Neuronal stem cell (in vitro differentiated cells): Measurements from ENCODE around the gene KCNG4.

Experiments used
- DNase-seq: peaks from one replicate; pipeline ENCODE4 v3.0.0-alpha.2; 2013; ENCODE audit warnings: low spot score
- H2AFZ ChIP-seq: one replicate; pipeline ENCODE4 v1.6.1; 2013; ENCODE audit warnings: mild to moderate bottlenecking, low read length, inconsistent platforms
- H2AK5ac ChIP-seq: 2 replicates; pipeline ENCODE4 v1.6.1; 2013; ENCODE audit warnings: low read depth, mild to moderate bottlenecking, inconsistent platforms, low read length, moderate library complexity, mixed read lengths
- H2BK120ac ChIP-seq: 2 replicates; pipeline ENCODE4 v1.6.1; 2013; ENCODE audit warnings: low read depth, mild to moderate bottlenecking, inconsistent platforms, low read length, moderate library complexity, mixed read lengths
- H2BK12ac ChIP-seq: one replicate; pipeline ENCODE4 v1.6.1; 2013; ENCODE audit warnings: low read length, inconsistent platforms
- H2BK15ac ChIP-seq: 2 replicates; pipeline ENCODE4 v1.6.1; 2013; ENCODE audit warnings: mild to moderate bottlenecking, low read length, inconsistent platforms, mixed read lengths
- H2BK5ac ChIP-seq: one replicate; pipeline ENCODE4 v1.6.1; 2013; ENCODE audit warnings: inconsistent platforms, mild to moderate bottlenecking, low read length, moderate library complexity
- H3K14ac ChIP-seq: one replicate; pipeline ENCODE4 v1.6.1; 2013; ENCODE audit warnings: low read length, inconsistent platforms
- H3K18ac ChIP-seq: 2 replicates; pipeline ENCODE4 v1.6.1; 2013; ENCODE audit warnings: low read length, inconsistent platforms
- H3K23ac ChIP-seq: 2 replicates; pipeline ENCODE4 v1.6.1; 2013; ENCODE audit warnings: low read depth, mild to moderate bottlenecking, mixed read lengths, low read length, inconsistent platforms; ENCODE audit not compliant: poor library complexity
- H3K27ac ChIP-seq: replicated peaks from 3 replicates; pipeline ENCODE4 v1.5.1; 2013; ENCODE audit warnings: low read length, inconsistent platforms
- H3K27me3 ChIP-seq, 3 experiments: 2 replicates each; pipeline ENCODE4 v1.6.1; 2013; ENCODE audit warnings: low read length in 3 of 3, mild to moderate bottlenecking in 2 of 3, inconsistent platforms in 1 of 3, low read depth in 1 of 3, mixed read lengths in 1 of 3, moderate library complexity in 1 of 3; ENCODE audit not compliant: control insufficient read depth in 3 of 3, insufficient read depth in 3 of 3
- H3K36me3 ChIP-seq, 2 donors: replicated peaks in 1 of 2; 2 replicates each; pipeline ENCODE4 v1.6.1; 2013; ENCODE audit warnings: low read length in 2 of 2; ENCODE audit not compliant: control insufficient read depth in 2 of 2, insufficient read depth in 2 of 2
- H3K4ac ChIP-seq: 2 replicates; pipeline ENCODE4 v1.6.1; 2013; ENCODE audit warnings: inconsistent platforms, mild to moderate bottlenecking, low read length, moderate library complexity
- H3K4me1 ChIP-seq, 2 donors: 1 replicate in 1 of 2; 2 replicates in 1 of 2; pipeline ENCODE4 v1.6.1; 2013; ENCODE audit warnings: low read length in 2 of 2, low read depth in 1 of 2; ENCODE audit not compliant: control insufficient read depth in 2 of 2, insufficient read depth in 1 of 2
- H3K4me2 ChIP-seq: one replicate; pipeline ENCODE4 v1.6.1; 2013; ENCODE audit warnings: mild to moderate bottlenecking, low read length, inconsistent platforms; ENCODE audit not compliant: insufficient read depth, poor library complexity, severe bottlenecking
- H3K4me3 ChIP-seq, 2 donors: 2 replicates each; pipeline ENCODE4 v1.5.1; 2013; ENCODE audit warnings: low read length in 2 of 2, mild to moderate bottlenecking in 2 of 2, inconsistent platforms in 1 of 2, moderate library complexity in 1 of 2
- H3K79me1 ChIP-seq: one replicate; pipeline ENCODE4 v1.6.1; 2013; ENCODE audit warnings: low read depth, mild to moderate bottlenecking, inconsistent platforms, low read length, moderate library complexity
- H3K9ac ChIP-seq: one replicate; pipeline ENCODE4 v1.6.1; 2013; ENCODE audit warnings: mild to moderate bottlenecking, low read depth, low read length, inconsistent platforms; ENCODE audit not compliant: poor library complexity
- H3K9me3 ChIP-seq, 2 donors: replicated peaks in 1 of 2; 2 replicates each; pipeline versions ENCODE3 to v1.6.1; 2013; ENCODE audit warnings: low read length in 2 of 2, mild to moderate bottlenecking in 2 of 2, inconsistent platforms in 1 of 2, low read depth in 1 of 2, mixed read lengths in 1 of 2, moderate library complexity in 1 of 2; ENCODE audit not compliant: control insufficient read depth in 2 of 2, insufficient read depth in 1 of 2
- H4K8ac ChIP-seq: one replicate; pipeline ENCODE4 v1.6.1; 2013; ENCODE audit warnings: low read depth, mild to moderate bottlenecking, inconsistent platforms, low read length, moderate library complexity
- H4K91ac ChIP-seq: one replicate; pipeline ENCODE4 v1.6.1; 2013; ENCODE audit warnings: low read length, low read depth, mild to moderate bottlenecking, inconsistent platforms; ENCODE audit not compliant: poor library complexity
- WGBS, 2 donors: extraction: QIAGEN DNeasy Blood & Tissue Kit; methylation state at CpG; one replicate each; pipeline ENCODE4 v1.1.7; 2013; ENCODE audit warnings: missing lambda C conversion rate in 2 of 2, mixed read lengths in 1 of 2; ENCODE audit not compliant: insufficient read length in 2 of 2, insufficient replicate concordance in 1 of 2; ENCODE audit errors: extremely low coverage in 2 of 2; 5-methylcytosine and 5-hydroxymethylcytosine counted together

KCNG4 gene

DNA sequence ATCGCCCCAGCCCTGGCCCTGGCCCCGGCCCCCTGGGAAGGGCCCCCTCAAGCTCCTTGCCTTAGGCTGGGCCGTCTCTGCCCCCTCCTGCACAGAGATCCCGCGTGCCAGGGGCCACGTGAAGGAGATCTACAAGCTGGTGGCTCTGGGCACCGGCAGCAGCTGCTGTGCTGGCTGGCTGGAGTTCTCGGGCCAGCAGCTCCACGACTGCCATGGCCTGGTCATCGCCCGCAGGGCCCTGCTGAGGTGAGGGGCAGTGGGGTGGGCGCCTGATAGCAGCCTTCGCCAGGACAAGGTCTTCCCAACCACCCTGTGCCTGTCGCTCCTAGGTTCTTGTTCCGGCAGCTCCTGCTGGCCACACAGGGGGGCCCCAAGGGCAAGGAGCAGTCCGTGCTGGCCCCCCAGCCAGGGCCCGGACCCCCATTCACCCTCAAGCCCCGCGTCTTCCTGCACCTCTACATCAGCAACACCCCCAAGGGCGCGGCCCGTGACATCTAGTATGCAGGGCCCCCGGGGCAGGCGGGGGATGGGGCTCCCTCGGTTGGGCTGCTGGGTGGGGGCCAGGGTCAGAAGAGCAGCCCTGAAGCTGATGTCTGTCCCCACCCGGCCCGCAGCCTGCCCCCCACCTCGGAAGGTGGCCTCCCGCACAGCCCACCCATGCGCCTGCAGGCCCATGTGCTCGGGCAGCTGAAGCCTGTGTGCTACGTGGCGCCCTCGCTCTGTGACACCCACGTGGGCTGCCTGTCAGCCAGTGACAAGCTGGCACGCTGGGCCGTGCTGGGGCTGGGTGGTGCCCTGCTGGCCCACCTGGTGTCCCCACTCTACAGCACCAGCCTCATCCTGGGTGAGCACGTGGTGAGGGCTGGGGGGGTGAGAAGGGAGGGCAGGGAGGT is 44.4 kb downstream of the KCNG4 start:
- Histone ChIP-seq H2AFZ (no peak overlapping the region), H4K8ac (peak overlapping the region; percentile 54), H3K4ac (peak overlapping the region; percentile 53), H3K9me3 (no peaks in the 10 kb centered on the region), H2BK15ac (peak overlapping the region; percentile 43), H3K27me3 (peaks cover 0 to 49% (median 0%) of the 10 kb centered on the region in 3 experiments), H3K4me1 (no peaks in the 10 kb centered on the region), H4K91ac (peak overlapping the region; percentile 23), H3K4me2 (no peak overlapping the region), H3K9ac (peak overlapping the region; percentile 36), H3K27ac (no peak overlapping the region), H2AK5ac (peak overlapping the region; percentile 88), H2BK5ac (no peak overlapping the region), H2BK120ac (no peak overlapping the region), H3K36me3 (no peaks in the 10 kb centered on the region), H3K79me1 (no peaks in the 10 kb centered on the region), H2BK12ac (peak overlapping the region; percentile 97), H3K4me3 (no peak overlapping the region), H3K14ac (peak overlapping the region; percentile 94), H3K23ac (peak overlapping the region; percentile 90), H3K18ac (peak overlapping the region; percentile 78)
- no CpG with 5 or more reads among the region's 38 CpGs for WGBS, 2 donors
- DNase-seq = no peak

- Histone ChIP-seq H2BK15ac (peak overlapping the region; percentile 67), H4K8ac (peak overlapping the region; percentile 8), H3K27ac (no peak overlapping the region), H3K79me1 (no peaks in the 10 kb centered on the region), H3K18ac (peak overlapping the region; percentile 31), H3K27me3 (peaks cover 0 to 43% (median 0%) of the 10 kb centered on the region in 3 experiments), H3K23ac (peak overlapping the region; percentile 75), H2AFZ (no peak overlapping the region), H3K36me3 (no peaks in the 10 kb centered on the region), H3K14ac (peak overlapping the region; percentile 91), H2BK5ac (no peak overlapping the region), H3K4me3 (peak overlapping the region in 1 of 2 donors; percentile 49), H3K4me2 (no peak overlapping the region), H3K9me3 (no peaks in the 10 kb centered on the region), H3K4ac (peak overlapping the region; percentile 27), H2AK5ac (peak overlapping the region; percentile 74), H3K4me1 (no peaks in the 10 kb centered on the region), H4K91ac (no peak overlapping the region), H2BK120ac (no peak overlapping the region), H2BK12ac (peak overlapping the region; percentile 64), H3K9ac (no peak overlapping the region)
- WGBS, 2 donors = no CpG with 5 or more reads among the region's 34 CpGs
- no peak for DNase-seq
Measured at GRCh38 chr16:84194470-84195200, 45.2 kb downstream of the KCNG4 start.

DNA sequence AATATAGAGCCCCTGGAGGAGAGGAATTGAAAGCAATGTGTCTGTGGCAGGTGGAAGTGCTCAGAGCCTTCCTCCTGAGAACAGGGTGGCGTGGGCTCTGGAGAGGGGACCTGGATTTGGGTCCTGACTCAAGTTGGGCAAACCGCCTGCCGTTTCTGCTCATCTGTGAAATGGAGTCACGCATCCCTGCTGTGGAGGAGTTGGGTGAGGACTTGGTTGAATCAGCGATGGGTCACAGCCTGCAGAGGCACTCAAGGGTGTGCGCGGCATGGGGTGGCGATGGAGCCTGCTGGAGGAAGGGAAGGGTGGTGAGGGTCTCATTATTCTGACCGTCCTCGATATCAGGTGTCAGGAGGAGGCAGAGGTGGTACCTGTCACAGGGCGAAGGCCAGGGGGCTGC is 45.8 kb downstream of the KCNG4 start:
- Histone ChIP-seq H3K23ac (peak overlapping the region; percentile 75), H2BK15ac (peak overlapping the region; percentile 67)
- no CpG with 5 or more reads among the region's 11 CpGs for WGBS, 2 donors

GRCh38 chr16:84193480-84193879 is 46.3 kb downstream of the KCNG4 start:
- no peak overlapping the region for H2BK12ac ChIP-seq
- no peaks in the 10 kb centered on the region for H3K4me1 ChIP-seq
- no peak overlapping the region for H3K18ac ChIP-seq
- no peak overlapping the region for H3K4me3 ChIP-seq
- no peak for DNase-seq
- no peak overlapping the region for H2BK120ac ChIP-seq
- H3K27ac ChIP-seq = no peak overlapping the region
- no peak overlapping the region for H2AFZ ChIP-seq
- H3K9ac ChIP-seq = no peak overlapping the region
- peaks cover 0 to 33% (median 0%) of the 10 kb centered on the region in 3 experiments for H3K27me3 ChIP-seq
- no peak overlapping the region for H4K8ac ChIP-seq
- H3K36me3 ChIP-seq = no peaks in the 10 kb centered on the region
- H4K91ac ChIP-seq = no peak overlapping the region
- H3K79me1 ChIP-seq = no peaks in the 10 kb centered on the region
- no CpG with 5 or more reads among the region's 7 CpGs for WGBS, 2 donors
- H2BK5ac ChIP-seq = no peak overlapping the region
- no peak overlapping the region for H3K23ac ChIP-seq
- H3K14ac ChIP-seq = no peak overlapping the region
- no peak overlapping the region for H2AK5ac ChIP-seq
- no peak overlapping the region for H2BK15ac ChIP-seq
- H3K4me2 ChIP-seq = no peak overlapping the region
- no peak overlapping the region for H3K4ac ChIP-seq
- H3K9me3 ChIP-seq = no peaks in the 10 kb centered on the region

More for the DNA sequence above, 45.8 kb downstream of the KCNG4 start:
- no peak for DNase-seq
- H3K4me3 ChIP-seq = no peak overlapping the region
- peak overlapping the region; percentile 27 for H3K4ac ChIP-seq
- peak overlapping the region; percentile 31 for H3K18ac ChIP-seq
- H3K79me1 ChIP-seq = no peaks in the 10 kb centered on the region
- H2BK120ac ChIP-seq = no peak overlapping the region
- H2AFZ ChIP-seq = no peak overlapping the region
- H2BK12ac ChIP-seq = no peak overlapping the region
- no peaks in the 10 kb centered on the region for H3K4me1 ChIP-seq
- no peak overlapping the region for H3K9ac ChIP-seq
- H4K8ac ChIP-seq = no peak overlapping the region
- H3K9me3 ChIP-seq = no peaks in the 10 kb centered on the region
- H2BK5ac ChIP-seq = no peak overlapping the region
- H3K27me3 ChIP-seq = peaks cover 0 to 39% (median 0%) of the 10 kb centered on the region in 3 experiments
- H2AK5ac ChIP-seq = peak overlapping the region; percentile 74
- H3K27ac ChIP-seq = no peak overlapping the region
- peak overlapping the region; percentile 43 for H3K14ac ChIP-seq
- no peaks in the 10 kb centered on the region for H3K36me3 ChIP-seq
- no peak overlapping the region for H4K91ac ChIP-seq
- no peak overlapping the region for H3K4me2 ChIP-seq
